ENCODE results near the gene MORN1. TPM values are rescaled to one million over a fixed set of nuclear protein-coding genes. Genes with fewer than 3 reads are reported as not detected.

MORN1 gene
- total RNA-seq, 4 donors from 2014 or later, result 7.0 to 9.8 (median 8.0) TPM

- TF ChIP-seq POLR2AphosphoS5 (IDR thresholded peaks at IDR 0.05), result no peak
- no peak for TF ChIP-seq EP300 (IDR thresholded peaks at IDR 0.05)
- TF ChIP-seq CTCF (IDR thresholded peaks at IDR 0.05), result no peak
- no peak for TF ChIP-seq POLR2A (IDR thresholded peaks at IDR 0.05; ENCODE audit: low read depth)
- Histone ChIP-seq H3K9me3 (peaks cover 0 to 9% (median 3%) of the 10 kb centered on the region in 4 donors), H3K4me1 (no peaks in the 10 kb centered on the region), H3K27me3 (peaks cover 0 to 94% (median 7%) of the 10 kb centered on the region in 4 donors), H3K4me3 (no peak overlapping the region), H3K36me3 (no peaks in the 10 kb centered on the region), H3K27ac (replicated peaks in 1 of 4) (no peak overlapping the region)
- no peak for DNase-seq (ENCODE audit: extremely low spot score)
- intact Hi-C loops (cut with DNase I), result no loop called here
- 55% methylated on average over 32 of the region's 34 CpGs for WGBS
Observed at GRCh38 chr1:2433936-2434655, 42.7 kb upstream of the MORN1 start.

GRCh38 chr1:2433196-2433595, 41.8 kb upstream of the MORN1 start:
- Histone ChIP-seq H3K4me3 (no peak overlapping the region), H3K4me1 (no peaks in the 10 kb centered on the region), H3K36me3 (no peaks in the 10 kb centered on the region), H3K27ac (replicated peaks in 1 of 4) (no peak overlapping the region), H3K27me3 (peaks cover 0 to 94% (median 7%) of the 10 kb centered on the region in 4 donors), H3K9me3 (peaks cover 0 to 9% (median 3%) of the 10 kb centered on the region in 4 donors)
- intact Hi-C loops (cut with DNase I), result no loop called here
- TF ChIP-seq CTCF (IDR thresholded peaks at IDR 0.05) (no peak), POLR2AphosphoS5 (IDR thresholded peaks at IDR 0.05) (no peak), EP300 (IDR thresholded peaks at IDR 0.05) (no peak), POLR2A (IDR thresholded peaks at IDR 0.05; ENCODE audit: low read depth) (no peak)
- DNase-seq (ENCODE audit: extremely low spot score), result no peak
- 70% methylated on average over 3 of the region's 13 CpGs for WGBS

GRCh38 chr1:2432441-2432844, 41.1 kb upstream of the MORN1 start:
- no peak for TF ChIP-seq POLR2A (IDR thresholded peaks at IDR 0.05; ENCODE audit: low read depth)
- TF ChIP-seq POLR2AphosphoS5 (IDR thresholded peaks at IDR 0.05), result no peak
- TF ChIP-seq CTCF (IDR thresholded peaks at IDR 0.05), result no peak
- no peak for TF ChIP-seq EP300 (IDR thresholded peaks at IDR 0.05)
- intact Hi-C loops (cut with DNase I), result no loop called here
- 20% methylated on average over 8 of the region's 16 CpGs for WGBS
- no peaks in the 10 kb centered on the region for H3K36me3 ChIP-seq
- no peak overlapping the region for H3K27ac ChIP-seq (replicated peaks in 1 of 4)
- no peaks in the 10 kb centered on the region for H3K4me1 ChIP-seq
- no peak overlapping the region for H3K4me3 ChIP-seq
- H3K27me3 ChIP-seq, result peaks cover 0 to 94% (median 11%) of the 10 kb centered on the region in 4 donors
- peaks cover 0 to 9% (median 3%) of the 10 kb centered on the region in 4 donors for H3K9me3 ChIP-seq
- no peak for DNase-seq (ENCODE audit: extremely low spot score)

- no peaks in the 10 kb centered on the region for H3K4me1 ChIP-seq
- no peak overlapping the region for H3K4me3 ChIP-seq
- no peak for TF ChIP-seq CTCF (IDR thresholded peaks at IDR 0.05)
- TF ChIP-seq POLR2A (IDR thresholded peaks at IDR 0.05; ENCODE audit: low read depth), result no peak
- TF ChIP-seq POLR2AphosphoS5 (IDR thresholded peaks at IDR 0.05), result no peak
- no peak for TF ChIP-seq EP300 (IDR thresholded peaks at IDR 0.05)
- H3K36me3 ChIP-seq, result no peaks in the 10 kb centered on the region
- H3K27me3 ChIP-seq, result peaks cover 0 to 94% (median 11%) of the 10 kb centered on the region in 4 donors
- no peak overlapping the region for H3K27ac ChIP-seq (replicated peaks in 1 of 4)
- intact Hi-C loops (cut with DNase I), result no loop called here
- 70% methylated on average over 2 of the region's 10 CpGs for WGBS
- DNase-seq (ENCODE audit: extremely low spot score), result no peak
- H3K9me3 ChIP-seq, result peaks cover 0 to 9% (median 3%) of the 10 kb centered on the region in 4 donors
Observed at GRCh38 chr1:2431518-2431917, 40.2 kb upstream of the MORN1 start.

All from esophagus muscularis mucosa (tissue), 4 donors.